ENCODE data around the gene UTP18.

- TF ChIP-seq CTCF (IDR thresholded peaks at IDR 0.05; ENCODE audit: poor library complexity): no peak
- no peak for TF ChIP-seq EZH2phosphoT487 (IDR thresholded peaks at IDR 0.05; ENCODE audit: low read depth, severe bottlenecking, unreplicated experiment)
Observed at GRCh38 chr17:51229889-51230288, 30.5 kb upstream of the UTP18 start.

Data from hepatocyte (in vitro differentiated cells).